H1 (cell line): ENCODE data around the gene CELF2.

Experiments
- CEBPB ChIP-seq: IDR thresholded peaks from 2 replicates; pipeline ENCODE4 v1.6.1; 2012; ENCODE audit warnings: low read depth, low read length
- CTCF ChIP-seq, 3 experiments: IDR thresholded peaks; 1 replicate in 2 of 3; 2 replicates in 1 of 3; pipeline versions ENCODE4 v1.5.1 to v1.6.1; 2011; ENCODE audit warnings: low read length in 3 of 3, mild to moderate bottlenecking in 3 of 3, inconsistent platforms in 2 of 3, low read depth in 1 of 3, moderate library complexity in 1 of 3; ENCODE audit not compliant: insufficient read depth in 1 of 3; ENCODE audit errors: control extremely low read depth in 1 of 3
- EP300 ChIP-seq, 2 experiments: IDR thresholded peaks; 1 replicate in 1 of 2; 2 replicates in 1 of 2; pipeline ENCODE4 v1.6.1; 2011 to 2012; ENCODE audit warnings: low read depth in 2 of 2, low read length in 2 of 2, mild to moderate bottlenecking in 2 of 2, borderline replicate concordance in 1 of 2, inconsistent platforms in 1 of 2, moderate library complexity in 1 of 2
- RFX5 ChIP-seq: IDR thresholded peaks from 2 replicates; pipeline ENCODE4 v1.6.1; 2011; ENCODE audit warnings: low read depth, low read length, improper control_type of control experiment, borderline replicate concordance

- TF ChIP-seq RFX5 (no peak), CTCF (IDR thresholded peaks at IDR 0.05; ENCODE audit: control extremely low read depth in 1 of 3, insufficient read depth in 1 of 3, low read depth in 1 of 3, low read length in 3 of 3) (no peak), CEBPB (no peak), EP300 (IDR thresholded peaks at IDR 0.05; ENCODE audit: borderline replicate concordance in 1 of 2, low read depth in 2 of 2, low read length in 2 of 2) (no peak)
Measured at GRCh38 chr10:10977226-10977956, 40.3 kb upstream of the CELF2 start.
